GM12864 (cell line): ENCODE results near the gene FAM131C.
"Not testable (repeated sequence)": the region's sequence is repeated elsewhere in the genome, so short reads cannot be mapped to it uniquely, and the experiment has no call there.

ENCODE experiments used
- DNase-seq: peaks from one replicate; pipeline ENCODE4 v3.0.0-alpha.2; 2011; ENCODE audit warnings: low read depth
- H3K4me3 ChIP-seq: 2 replicates; pipeline ENCODE4 v1.5.1; 2011; ENCODE audit warnings: mild to moderate bottlenecking, low read depth, low read length, control low read depth
- CTCF ChIP-seq: IDR thresholded peaks from 2 replicates; pipeline ENCODE4 v1.5.1; 2011; ENCODE audit warnings: low read depth, mild to moderate bottlenecking, moderate library complexity, low read length, control low read depth, inconsistent platforms; ENCODE audit errors: missing control alignments

FAM131C gene

GRCh38 chr1:16066245-16066644 is 7.2 kb downstream of the FAM131C start:
- H3K4me3 ChIP-seq: no peak overlapping the region
- no peak for TF ChIP-seq CTCF
- DNase-seq: no peak

DNA sequence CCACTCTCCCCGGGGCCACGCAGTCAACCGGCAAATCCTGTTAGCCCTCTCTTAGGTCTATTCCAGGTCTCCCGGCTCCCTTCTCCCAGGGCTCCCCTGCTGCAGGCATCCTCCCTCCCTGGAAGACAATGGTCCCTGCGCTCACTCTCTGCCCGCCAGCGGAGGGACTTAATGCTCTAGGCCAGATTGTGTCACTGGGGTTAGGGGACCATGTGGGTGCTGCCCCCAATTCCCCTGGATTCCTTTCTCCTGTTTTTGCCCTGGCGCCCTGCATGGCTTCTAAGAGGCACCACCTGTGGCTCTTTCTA is 8.2 kb downstream of the FAM131C start:
- DNase-seq: no peak
- H3K4me3 ChIP-seq: no peak overlapping the region
- no peak for TF ChIP-seq CTCF

DNA sequence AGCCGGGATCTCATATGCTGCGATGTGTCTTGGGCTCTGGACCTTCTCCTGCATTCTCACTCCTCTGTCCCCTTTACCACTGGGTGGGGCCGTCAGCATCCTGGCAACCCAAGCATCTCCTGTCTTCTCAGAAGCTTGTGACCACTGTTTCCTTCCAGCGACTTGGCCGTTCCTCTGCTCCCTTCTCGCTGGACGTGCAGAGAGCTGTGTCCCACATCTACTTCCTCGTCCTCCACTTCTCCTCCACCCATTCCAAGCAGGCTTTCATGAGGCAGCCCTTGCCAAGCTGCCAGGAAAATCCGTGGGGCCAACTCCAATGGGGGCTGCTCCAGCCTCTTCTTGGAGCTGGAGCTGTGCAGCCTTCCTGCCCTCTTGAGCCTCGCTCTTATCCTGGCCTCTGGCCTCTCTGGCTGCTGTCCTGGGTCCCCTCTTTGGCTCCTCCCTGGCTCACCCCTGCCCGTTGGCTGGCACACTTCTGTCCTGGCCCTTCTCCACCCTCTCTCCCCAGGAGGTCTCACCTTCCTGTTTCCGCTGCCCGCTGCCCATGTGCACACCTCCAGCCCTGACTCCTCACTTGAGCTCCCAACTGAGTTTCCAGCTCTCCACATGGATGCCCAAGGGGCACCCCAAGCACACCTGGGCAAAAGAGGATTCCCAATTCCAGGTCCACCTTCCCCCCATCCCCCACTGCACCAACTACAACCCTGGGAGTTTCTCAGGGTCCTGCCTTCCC is 8.7 kb downstream of the FAM131C start:
- no peak for TF ChIP-seq CTCF
- H3K4me3 ChIP-seq: no peak overlapping the region
- no peak for DNase-seq

DNA sequence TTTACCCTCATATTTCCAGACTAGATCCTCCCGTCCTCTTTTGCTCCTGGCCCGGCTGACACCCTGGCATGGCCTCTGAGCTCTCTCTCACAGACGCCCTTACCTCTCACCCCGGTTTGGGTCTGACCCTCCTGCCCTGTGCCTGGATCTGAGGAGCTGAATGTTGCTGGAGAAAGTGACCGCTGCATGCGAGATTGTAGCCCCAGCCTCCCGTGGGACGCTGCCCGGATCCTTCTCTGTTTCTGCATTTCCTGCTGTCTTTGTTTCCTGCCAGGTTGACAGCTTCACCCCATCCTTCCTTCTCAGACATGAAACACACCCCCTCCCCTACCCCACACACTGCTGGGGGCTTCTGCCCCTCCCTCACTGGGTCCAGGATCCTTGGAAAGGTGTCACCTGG is 9.5 kb downstream of the FAM131C start:
- DNase-seq: no peak
- no peak overlapping the region for H3K4me3 ChIP-seq
- TF ChIP-seq CTCF: no peak

DNA sequence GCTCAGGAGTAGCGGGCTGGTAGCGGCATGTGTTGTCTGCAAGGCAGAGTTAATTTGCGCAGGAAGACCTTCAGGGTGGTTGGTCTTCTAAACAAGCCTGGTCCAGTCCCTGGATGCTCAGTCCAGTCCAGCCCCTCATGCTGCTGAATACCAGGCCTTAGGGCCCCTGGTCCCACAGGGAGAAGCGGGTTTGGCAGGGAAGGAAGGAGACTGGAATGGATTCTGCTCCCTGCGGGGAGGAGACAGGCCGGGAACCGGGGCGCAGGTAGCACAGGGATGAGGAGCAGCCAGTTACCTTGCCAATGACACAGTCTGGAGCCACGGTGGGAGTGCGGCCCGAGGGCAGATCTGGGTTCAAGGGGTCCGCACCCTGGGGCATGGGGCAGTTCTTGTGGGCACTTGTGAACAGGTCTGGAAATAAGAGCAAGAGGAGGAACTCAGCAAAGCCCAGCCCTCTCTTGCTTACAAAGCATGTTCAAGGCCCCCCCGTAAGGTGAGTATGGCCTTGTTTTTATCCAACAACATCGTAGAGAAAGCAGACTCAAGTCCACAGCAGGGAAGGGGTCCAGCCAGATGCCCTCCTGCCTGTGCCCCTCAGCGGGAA is 10.1 kb downstream of the FAM131C start:
- no peak overlapping the region for H3K4me3 ChIP-seq
- TF ChIP-seq CTCF: no peak
- no peak for DNase-seq

- not testable (repeated sequence) for DNase-seq, H3K4me3 ChIP-seq
Measured at GRCh38 chr1:16062687-16063075, 10.8 kb downstream of the FAM131C start.

DNA sequence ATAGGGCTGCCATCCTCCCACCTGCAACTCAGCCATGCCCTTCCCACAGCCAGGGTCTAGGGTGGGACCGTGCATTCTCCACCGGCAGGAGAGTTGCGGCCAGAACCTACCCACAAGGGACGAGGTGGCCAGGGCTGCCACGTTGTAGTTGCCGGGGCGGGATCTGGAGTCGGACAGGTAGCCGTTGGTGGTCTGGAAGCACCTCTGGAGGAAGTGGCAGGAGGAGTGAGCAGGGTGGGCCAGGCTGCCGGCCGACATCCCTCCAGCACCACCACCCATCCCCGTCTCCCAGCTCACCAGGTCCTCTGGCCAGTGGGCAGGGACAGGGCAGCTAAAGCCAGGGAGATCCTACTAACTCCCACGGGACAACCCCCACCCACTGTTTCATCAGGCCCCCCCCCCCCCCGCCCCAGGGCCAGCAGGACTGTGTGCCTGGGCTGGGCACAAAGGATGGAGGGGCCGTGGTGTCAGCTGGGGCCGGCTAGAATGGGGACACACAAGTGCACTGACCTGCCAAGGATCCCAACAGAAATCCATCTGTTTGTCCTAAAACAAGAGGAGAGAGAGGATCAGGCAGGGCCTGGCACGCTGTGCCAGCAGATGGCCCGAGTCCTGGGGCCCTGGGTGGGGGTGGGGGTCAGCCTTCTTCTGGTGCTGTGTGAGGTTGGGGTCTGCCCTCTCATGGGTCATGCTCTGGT is 11.3 kb downstream of the FAM131C start:
- DNase-seq, H3K4me3 ChIP-seq: not testable (repeated sequence)

GRCh38 chr1:16061266-16061665 is 12.2 kb downstream of the FAM131C start:
- TF ChIP-seq CTCF: no peak
- H3K4me3 ChIP-seq: no peak overlapping the region
- DNase-seq: no peak

- DNase-seq, H3K4me3 ChIP-seq: not testable (repeated sequence)
Measured at GRCh38 chr1:16058394-16059120, 14.9 kb downstream of the FAM131C start.

GRCh38 chr1:16057314-16057915 is 16.0 kb downstream of the FAM131C start:
- DNase-seq, H3K4me3 ChIP-seq: not testable (repeated sequence)
